ENCODE results near the gene ITIH1.

ITIH1 gene

DNA sequence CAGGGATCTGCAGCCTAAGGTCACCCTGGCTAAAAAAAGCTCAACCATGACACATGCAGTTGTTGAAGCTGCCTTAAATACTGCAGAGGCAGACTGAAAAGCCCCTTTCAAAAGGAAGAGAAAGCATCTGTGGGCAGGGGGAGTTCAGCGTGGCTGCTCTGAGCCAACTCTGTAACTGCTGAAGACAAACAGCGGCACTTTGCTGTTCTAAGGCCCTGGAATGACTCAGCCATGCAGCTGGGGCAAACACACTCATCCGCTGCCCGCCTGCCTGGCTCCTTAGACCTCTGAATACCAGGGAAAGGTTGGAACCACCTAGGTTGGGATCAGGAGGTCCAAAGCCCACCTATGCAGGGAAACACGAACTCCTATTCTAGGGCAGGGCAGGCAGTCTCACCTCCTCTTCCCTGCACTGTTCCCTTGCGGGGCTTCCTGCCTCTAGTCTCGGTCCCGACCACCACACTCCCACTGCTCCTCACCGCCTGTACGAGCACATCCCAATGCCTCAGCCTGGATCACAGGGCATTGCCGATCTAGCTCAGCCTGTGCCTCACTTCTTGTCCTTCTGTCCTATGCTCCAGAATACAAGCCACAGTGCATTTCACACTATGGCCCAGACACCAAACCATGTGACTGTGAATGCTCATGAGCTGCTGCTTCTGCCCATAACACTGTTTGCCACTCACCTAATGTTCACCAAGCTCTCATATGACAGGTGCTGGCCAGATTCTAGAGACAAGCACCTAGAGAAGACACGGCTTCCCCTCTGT, 64.0 kb downstream of the ITIH1 start:
- DNase-seq (ENCODE audit: low read depth) = no peak
